ENCODE measurements around the gene SCYL1.

Gene SCYL1

GRCh38 chr11:65549096-65549495 lies 24.2 kb downstream of the SCYL1 start:
- no peak overlapping the region for H3K4me3 ChIP-seq (ENCODE audit: low read depth, low read length)
- no peak for TF ChIP-seq CTCF (IDR thresholded peaks at IDR 0.05; ENCODE audit: insufficient read depth, low read depth, low read length, missing control alignments)
- no peak for DNase-seq (ENCODE audit: low read depth)

GRCh38 chr11:65551572-65552387 lies 26.9 kb downstream of the SCYL1 start:
- peak; percentile 72 for TF ChIP-seq CTCF (IDR thresholded peaks at IDR 0.05; ENCODE audit: insufficient read depth, low read depth, low read length, missing control alignments)
- peak; percentile 84 for DNase-seq (ENCODE audit: low read depth)
- H3K4me3 ChIP-seq (ENCODE audit: low read depth, low read length), result no peak overlapping the region

GRCh38 chr11:65552388-65552951 lies 27.6 kb downstream of the SCYL1 start:
- no peak overlapping the region for H3K4me3 ChIP-seq (ENCODE audit: low read depth, low read length)
- no peak for DNase-seq (ENCODE audit: low read depth)
- TF ChIP-seq CTCF (IDR thresholded peaks at IDR 0.05; ENCODE audit: insufficient read depth, low read depth, low read length, missing control alignments), result no peak

- TF ChIP-seq CTCF (IDR thresholded peaks at IDR 0.05; ENCODE audit: insufficient read depth, low read depth, low read length, missing control alignments), result no peak
- no peak overlapping the region for H3K4me3 ChIP-seq (ENCODE audit: low read depth, low read length)
- peak; percentile 50 for DNase-seq (ENCODE audit: low read depth)
These were observed 28.6 kb downstream of the SCYL1 start for GRCh38 chr11:65553301-65554001.

- DNase-seq (ENCODE audit: low read depth), result no peak
- TF ChIP-seq CTCF (IDR thresholded peaks at IDR 0.05; ENCODE audit: insufficient read depth, low read depth, low read length, missing control alignments), result no peak
- no peak overlapping the region for H3K4me3 ChIP-seq (ENCODE audit: low read depth, low read length)
These were observed 29.4 kb downstream of the SCYL1 start for GRCh38 chr11:65554057-65554818.

- H3K4me3 ChIP-seq (ENCODE audit: low read depth, low read length), result no peak overlapping the region
- DNase-seq (ENCODE audit: low read depth), result no peak
- no peak for TF ChIP-seq CTCF (IDR thresholded peaks at IDR 0.05; ENCODE audit: insufficient read depth, low read depth, low read length, missing control alignments)
These were observed 30.1 kb downstream of the SCYL1 start for GRCh38 chr11:65554842-65555430.
